Measurements from ENCODE around the gene ARMH4. TPM values are rescaled to one million over a fixed set of nuclear protein-coding genes. Genes with fewer than 3 reads are reported as not detected.
A peak's percentile ranks its signal among the peaks of the same experiment; 100 is the strongest.

The ARMH4 gene
- polyA plus RNA-seq, 2 donors, result 0.22 to 0.54 TPM

DNA sequence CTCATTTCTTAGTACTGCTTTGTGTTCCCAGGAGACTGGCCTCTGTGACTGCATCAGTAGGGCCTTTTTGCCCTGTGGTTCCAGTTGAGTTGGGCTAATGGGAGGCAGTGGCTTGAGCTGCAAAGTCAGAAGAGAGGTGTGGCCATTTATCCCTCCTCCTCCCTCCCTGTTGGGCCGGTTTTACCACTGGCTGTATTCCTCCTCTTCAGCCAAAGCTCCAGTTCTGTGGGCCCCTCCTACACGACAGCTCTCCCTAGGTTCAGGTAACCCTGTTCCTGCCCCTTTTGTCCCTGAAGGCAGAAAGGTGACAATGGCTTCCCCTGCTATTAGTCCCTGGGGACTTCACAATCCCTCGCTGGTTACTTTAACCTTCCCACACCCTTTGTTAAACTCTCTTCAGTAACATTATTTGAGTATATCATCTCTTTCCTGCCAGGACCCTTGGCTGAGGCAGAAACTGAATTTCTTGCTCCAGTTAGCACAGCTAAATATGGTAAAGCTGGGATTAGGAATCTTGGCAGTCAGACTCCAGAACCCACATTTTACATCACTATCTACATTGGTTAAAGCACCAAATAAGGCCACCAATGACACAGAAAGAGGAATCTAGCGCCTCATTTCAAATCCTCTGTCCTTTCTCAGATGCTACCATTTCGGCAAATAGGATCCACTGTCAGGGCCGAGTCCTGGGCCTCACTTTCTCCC, 164.3 kb downstream of the ARMH4 start:
- H3K9me3 ChIP-seq (ENCODE audit: control insufficient read depth in 2 of 2, insufficient read depth in 1 of 2, low read depth in 1 of 2, low read length in 1 of 2), result no peaks in the 10 kb centered on the region
- H3K4me3 ChIP-seq (ENCODE audit: low read depth in 1 of 2, low read length in 2 of 2), result no peak overlapping the region
- peak overlapping the region; percentile 70 to 89 for H3K27ac ChIP-seq (ENCODE audit: low read depth in 2 of 2, low read length in 1 of 2)
- peaks cover 0 to 3% of the 10 kb centered on the region in 2 donors for H3K4me1 ChIP-seq (ENCODE audit: control insufficient read depth in 2 of 2, insufficient read depth in 2 of 2, low read length in 1 of 2)
- no peaks in the 10 kb centered on the region for H3K36me3 ChIP-seq (ENCODE audit: control insufficient read depth in 2 of 2, insufficient read depth in 2 of 2, low read length in 1 of 2)
- 40 to 55% methylated on average over 6 of the region's 6 CpGs for WGBS, 2 donors
- no peaks in the 10 kb centered on the region for H3K27me3 ChIP-seq (ENCODE audit: control insufficient read depth in 1 of 2, insufficient read depth in 2 of 2, low read length in 2 of 2)

- peaks cover 0 to 3% of the 10 kb centered on the region in 2 donors for H3K4me1 ChIP-seq (ENCODE audit: control insufficient read depth in 2 of 2, insufficient read depth in 2 of 2, low read length in 1 of 2)
- H3K4me3 ChIP-seq (ENCODE audit: low read depth in 1 of 2, low read length in 2 of 2), result no peak overlapping the region
- no peaks in the 10 kb centered on the region for H3K36me3 ChIP-seq (ENCODE audit: control insufficient read depth in 2 of 2, insufficient read depth in 2 of 2, low read length in 1 of 2)
- no peaks in the 10 kb centered on the region for H3K9me3 ChIP-seq (ENCODE audit: control insufficient read depth in 2 of 2, insufficient read depth in 1 of 2, low read depth in 1 of 2, low read length in 1 of 2)
- WGBS, 2 donors, result 82% methylated on average over 1 of the region's 1 CpG
- H3K27ac ChIP-seq (ENCODE audit: low read depth in 2 of 2, low read length in 1 of 2), result peak overlapping the region; percentile 40 to 89
- no peaks in the 10 kb centered on the region for H3K27me3 ChIP-seq (ENCODE audit: control insufficient read depth in 1 of 2, insufficient read depth in 2 of 2, low read length in 2 of 2)
These were observed 165.0 kb downstream of the ARMH4 start for GRCh38 chr14:57987051-57987450.

GRCh38 chr14:57982804-57983634, 169.0 kb downstream of the ARMH4 start:
- no peaks in the 10 kb centered on the region for H3K27me3 ChIP-seq (ENCODE audit: control insufficient read depth in 1 of 2, insufficient read depth in 2 of 2, low read length in 2 of 2)
- WGBS, 2 donors, result 42 to 48% methylated on average over 8 of the region's 8 CpGs
- H3K4me1 ChIP-seq (ENCODE audit: control insufficient read depth in 2 of 2, insufficient read depth in 2 of 2, low read length in 1 of 2), result no peaks in the 10 kb centered on the region
- H3K36me3 ChIP-seq (ENCODE audit: control insufficient read depth in 2 of 2, insufficient read depth in 2 of 2, low read length in 1 of 2), result no peaks in the 10 kb centered on the region
- H3K9me3 ChIP-seq (ENCODE audit: control insufficient read depth in 2 of 2, insufficient read depth in 1 of 2, low read depth in 1 of 2, low read length in 1 of 2), result no peaks in the 10 kb centered on the region
- H3K27ac ChIP-seq (ENCODE audit: low read depth in 2 of 2, low read length in 1 of 2), result no peak overlapping the region
- no peak overlapping the region for H3K4me3 ChIP-seq (ENCODE audit: low read depth in 1 of 2, low read length in 2 of 2)

DNA sequence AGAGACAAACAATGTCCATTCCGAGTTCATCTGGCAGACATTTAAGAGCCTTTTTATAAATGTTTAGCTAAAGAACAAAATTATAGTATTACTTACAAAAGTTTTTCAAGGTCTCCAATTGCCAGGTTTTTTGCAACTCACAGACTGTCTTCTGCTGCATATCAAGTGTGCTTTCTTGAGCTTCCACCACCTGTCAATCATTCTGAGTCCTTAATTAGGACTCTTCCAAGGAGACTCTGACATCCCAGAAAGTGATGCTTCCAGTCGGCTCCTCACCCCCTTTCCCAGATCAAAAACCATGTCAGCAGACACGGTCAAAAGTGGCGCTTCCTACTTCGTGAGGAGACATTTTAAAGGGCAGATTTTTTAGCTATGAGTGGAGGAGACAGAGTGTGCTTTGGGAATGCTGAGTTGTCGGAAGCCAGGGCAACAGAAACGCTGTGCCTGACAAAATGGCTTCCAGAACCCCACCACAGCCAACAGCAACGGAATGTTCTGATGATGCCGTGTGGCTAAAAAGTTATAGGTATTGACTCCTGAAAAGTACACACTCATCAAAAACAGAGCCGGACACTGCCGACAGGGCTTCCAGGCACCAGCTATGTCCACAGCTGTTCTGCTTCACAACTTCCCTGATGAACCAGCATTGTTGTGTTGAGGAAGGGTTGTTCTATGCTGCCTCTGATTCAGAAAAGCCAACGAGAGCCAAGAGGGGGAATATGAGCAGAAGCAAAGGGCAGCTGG, 170.0 kb downstream of the ARMH4 start:
- Histone ChIP-seq H3K27ac (ENCODE audit: low read depth in 2 of 2, low read length in 1 of 2) (no peak overlapping the region), H3K27me3 (ENCODE audit: control insufficient read depth in 1 of 2, insufficient read depth in 2 of 2, low read length in 2 of 2) (no peaks in the 10 kb centered on the region), H3K36me3 (ENCODE audit: control insufficient read depth in 2 of 2, insufficient read depth in 2 of 2, low read length in 1 of 2) (no peaks in the 10 kb centered on the region), H3K4me1 (ENCODE audit: control insufficient read depth in 2 of 2, insufficient read depth in 2 of 2, low read length in 1 of 2) (no peaks in the 10 kb centered on the region), H3K9me3 (ENCODE audit: control insufficient read depth in 2 of 2, insufficient read depth in 1 of 2, low read depth in 1 of 2, low read length in 1 of 2) (no peaks in the 10 kb centered on the region), H3K4me3 (ENCODE audit: low read depth in 1 of 2, low read length in 2 of 2) (no peak overlapping the region)
- WGBS, 2 donors, result 79 to 80% methylated on average over 12 of the region's 12 CpGs

DNA sequence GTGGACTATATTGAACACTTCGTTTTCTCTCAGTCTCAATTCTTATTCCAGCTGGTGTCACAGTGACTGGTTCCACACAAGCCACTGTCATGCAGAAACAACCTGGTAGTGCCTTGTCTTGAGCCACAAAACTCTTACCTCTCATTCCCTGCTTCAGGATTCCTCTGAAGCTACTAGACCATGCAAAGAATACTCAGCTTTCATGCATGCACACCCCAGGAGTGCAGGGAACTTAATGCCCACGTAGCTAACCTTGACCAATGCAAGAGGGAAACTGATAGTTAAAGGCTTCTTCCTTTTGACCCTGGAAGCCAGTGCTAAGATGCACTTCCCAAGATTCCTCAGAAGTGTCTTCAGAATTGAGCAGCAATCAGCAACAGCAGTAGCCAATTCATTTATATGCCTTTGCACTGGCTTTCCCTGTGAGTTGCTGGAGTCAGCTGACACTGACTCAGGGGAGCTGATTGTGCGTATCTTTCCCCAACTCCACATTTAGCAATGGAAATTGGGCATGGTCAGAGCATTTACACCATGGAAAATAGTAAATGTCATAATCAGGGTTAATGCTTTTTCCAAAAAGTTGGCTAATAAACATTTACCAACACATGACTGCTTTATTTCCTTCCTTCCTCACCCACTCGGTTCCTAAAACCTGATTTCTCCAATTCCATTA, 172.5 kb downstream of the ARMH4 start:
- Histone ChIP-seq H3K36me3 (ENCODE audit: control insufficient read depth in 2 of 2, insufficient read depth in 2 of 2, low read length in 1 of 2) (no peaks in the 10 kb centered on the region), H3K4me3 (ENCODE audit: low read depth in 1 of 2, low read length in 2 of 2) (no peak overlapping the region), H3K27me3 (ENCODE audit: control insufficient read depth in 1 of 2, insufficient read depth in 2 of 2, low read length in 2 of 2) (no peaks in the 10 kb centered on the region), H3K27ac (ENCODE audit: low read depth in 2 of 2, low read length in 1 of 2) (no peak overlapping the region), H3K9me3 (ENCODE audit: control insufficient read depth in 2 of 2, insufficient read depth in 1 of 2, low read depth in 1 of 2, low read length in 1 of 2) (no peaks in the 10 kb centered on the region), H3K4me1 (ENCODE audit: control insufficient read depth in 2 of 2, insufficient read depth in 2 of 2, low read length in 1 of 2) (no peaks in the 10 kb centered on the region)
- 53 to 64% methylated on average over 4 of the region's 4 CpGs for WGBS, 2 donors

DNA sequence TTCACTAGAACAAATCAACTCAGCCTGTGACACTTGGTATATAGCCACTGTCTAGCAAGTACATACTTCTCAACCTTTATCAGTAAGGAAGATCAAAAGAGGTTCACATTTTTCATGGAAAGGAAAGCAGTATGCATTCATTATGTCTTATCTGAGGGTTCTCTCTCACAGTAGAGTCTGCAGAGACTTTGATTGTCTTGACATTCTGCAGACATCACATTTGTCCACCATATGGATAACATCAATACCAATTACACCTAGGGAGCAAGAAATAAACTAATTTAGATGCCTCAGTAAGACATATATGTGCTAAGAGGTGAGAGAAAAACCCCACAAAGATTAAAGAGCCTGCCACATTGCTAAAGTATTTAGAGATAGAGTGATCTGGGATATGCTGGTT, 175.3 kb downstream of the ARMH4 start:
- Histone ChIP-seq H3K9me3 (ENCODE audit: control insufficient read depth in 2 of 2, insufficient read depth in 1 of 2, low read depth in 1 of 2, low read length in 1 of 2) (no peaks in the 10 kb centered on the region), H3K36me3 (ENCODE audit: control insufficient read depth in 2 of 2, insufficient read depth in 2 of 2, low read length in 1 of 2) (no peaks in the 10 kb centered on the region), H3K4me1 (ENCODE audit: control insufficient read depth in 2 of 2, insufficient read depth in 2 of 2, low read length in 1 of 2) (no peaks in the 10 kb centered on the region), H3K27ac (ENCODE audit: low read depth in 2 of 2, low read length in 1 of 2) (no peak overlapping the region), H3K4me3 (ENCODE audit: low read depth in 1 of 2, low read length in 2 of 2) (no peak overlapping the region), H3K27me3 (ENCODE audit: control insufficient read depth in 1 of 2, insufficient read depth in 2 of 2, low read length in 2 of 2) (no peaks in the 10 kb centered on the region)

- Histone ChIP-seq H3K4me1 (ENCODE audit: control insufficient read depth in 2 of 2, insufficient read depth in 2 of 2, low read length in 1 of 2) (no peaks in the 10 kb centered on the region), H3K27ac (ENCODE audit: low read depth in 2 of 2, low read length in 1 of 2) (no peak overlapping the region), H3K36me3 (ENCODE audit: control insufficient read depth in 2 of 2, insufficient read depth in 2 of 2, low read length in 1 of 2) (no peaks in the 10 kb centered on the region), H3K9me3 (ENCODE audit: control insufficient read depth in 2 of 2, insufficient read depth in 1 of 2, low read depth in 1 of 2, low read length in 1 of 2) (no peaks in the 10 kb centered on the region), H3K27me3 (ENCODE audit: control insufficient read depth in 1 of 2, insufficient read depth in 2 of 2, low read length in 2 of 2) (no peaks in the 10 kb centered on the region), H3K4me3 (ENCODE audit: low read depth in 1 of 2, low read length in 2 of 2) (no peak overlapping the region)
- WGBS, 2 donors, result 48 to 64% methylated on average over 1 of the region's 1 CpG
These were observed 177.1 kb downstream of the ARMH4 start for GRCh38 chr14:57974896-57975295.

DNA sequence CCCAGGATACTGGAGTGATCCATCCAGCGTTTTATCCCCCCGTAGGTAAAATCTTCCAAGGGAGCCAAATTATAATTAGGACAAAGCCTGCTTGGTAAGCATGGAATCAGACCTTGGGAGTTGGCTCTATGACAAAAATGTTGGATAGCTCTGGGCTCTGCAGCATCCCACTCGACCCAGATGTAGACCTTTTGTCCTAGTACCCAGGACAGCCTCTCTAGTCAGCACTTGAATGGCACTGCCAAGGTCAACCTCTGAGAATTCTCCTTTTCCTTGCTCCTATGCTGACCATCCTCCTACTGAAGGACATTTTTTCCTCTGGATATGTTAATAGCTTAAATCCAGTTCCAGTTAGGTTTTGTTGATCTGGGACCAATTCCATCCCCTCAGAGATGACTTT, 181.4 kb downstream of the ARMH4 start:
- H3K27ac ChIP-seq (ENCODE audit: low read depth in 2 of 2, low read length in 1 of 2), result no peak overlapping the region

DNA sequence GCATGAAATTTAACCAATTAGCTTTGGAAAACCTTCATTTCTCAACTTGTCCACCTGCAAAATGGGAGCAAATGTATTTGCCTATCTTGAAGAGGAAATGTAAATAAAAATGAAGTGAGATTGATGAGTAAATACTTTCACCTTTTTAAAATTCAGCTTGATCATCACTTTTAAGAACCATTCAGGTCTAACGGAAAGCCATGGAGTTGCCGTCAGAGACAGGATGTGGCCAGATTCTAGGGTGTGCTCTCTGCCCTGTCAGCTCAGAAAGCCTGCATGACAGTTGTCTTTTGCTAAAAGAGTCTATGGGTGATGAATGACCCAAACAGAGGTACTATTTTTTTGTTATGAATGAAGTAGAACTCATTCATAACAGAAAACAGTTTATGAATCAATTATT, 181.8 kb downstream of the ARMH4 start:
- Histone ChIP-seq H3K36me3 (ENCODE audit: control insufficient read depth in 2 of 2, insufficient read depth in 2 of 2, low read length in 1 of 2) (no peaks in the 10 kb centered on the region), H3K4me3 (ENCODE audit: low read depth in 1 of 2, low read length in 2 of 2) (no peak overlapping the region), H3K27ac (ENCODE audit: low read depth in 2 of 2, low read length in 1 of 2) (no peak overlapping the region), H3K27me3 (ENCODE audit: control insufficient read depth in 1 of 2, insufficient read depth in 2 of 2, low read length in 2 of 2) (no peaks in the 10 kb centered on the region), H3K4me1 (ENCODE audit: control insufficient read depth in 2 of 2, insufficient read depth in 2 of 2, low read length in 1 of 2) (no peaks in the 10 kb centered on the region), H3K9me3 (ENCODE audit: control insufficient read depth in 2 of 2, insufficient read depth in 1 of 2, low read depth in 1 of 2, low read length in 1 of 2) (no peaks in the 10 kb centered on the region)
- whole genome bisulfite sequencing, 2 donors, result 82 to 83% methylated on average over 2 of the region's 2 CpGs

More for the DNA sequence above, 181.4 kb downstream of the ARMH4 start:
- no peaks in the 10 kb centered on the region for H3K27me3 ChIP-seq (ENCODE audit: control insufficient read depth in 1 of 2, insufficient read depth in 2 of 2, low read length in 2 of 2)
- WGBS, 2 donors, result 62 to 63% methylated on average over 3 of the region's 3 CpGs
- no peaks in the 10 kb centered on the region for H3K36me3 ChIP-seq (ENCODE audit: control insufficient read depth in 2 of 2, insufficient read depth in 2 of 2, low read length in 1 of 2)
- H3K9me3 ChIP-seq (ENCODE audit: control insufficient read depth in 2 of 2, insufficient read depth in 1 of 2, low read depth in 1 of 2, low read length in 1 of 2), result no peaks in the 10 kb centered on the region
- H3K4me1 ChIP-seq (ENCODE audit: control insufficient read depth in 2 of 2, insufficient read depth in 2 of 2, low read length in 1 of 2), result no peaks in the 10 kb centered on the region
- H3K4me3 ChIP-seq (ENCODE audit: low read depth in 1 of 2, low read length in 2 of 2), result no peak overlapping the region
